ENCODE data around the gene ITGA1. TPM values are rescaled to one million over a fixed set of nuclear protein-coding genes. Genes with fewer than 3 reads are reported as not detected.

ITGA1 gene
- total and polyA plus RNA-seq, 11 donors: 5.5 to 52.0 (median 23.3) TPM

DNA sequence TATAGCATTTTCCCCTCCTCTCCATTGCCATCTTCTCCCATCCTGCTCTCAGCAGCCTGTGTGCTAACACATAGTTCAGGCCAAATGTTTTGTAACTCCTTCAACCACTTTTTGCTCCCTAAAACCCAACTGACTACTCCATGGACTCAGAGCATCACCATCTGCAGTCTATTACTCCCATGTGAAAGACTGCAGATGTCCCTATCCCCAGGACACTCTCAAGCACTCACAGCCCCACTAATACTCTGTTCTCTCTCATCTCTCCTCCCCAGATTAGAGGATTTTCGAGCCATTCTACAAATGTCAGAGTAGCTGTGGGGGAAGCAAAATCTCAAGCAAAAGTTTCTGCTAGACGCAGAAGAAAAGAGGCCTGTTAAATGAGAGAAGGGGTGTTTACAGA is 99.3 kb downstream of the ITGA1 start:
- peaks cover 0 to 2% (median 0%) of the 10 kb centered on the region in 12 donors for H3K4me1 ChIP-seq
- H3K4me3 ChIP-seq: no peak overlapping the region
- no peaks in the 10 kb centered on the region for H3K27me3 ChIP-seq
- intact Hi-C loops (cut with DNase I): no loop called here
- H3K36me3 ChIP-seq: peaks cover 0 to 81% (median 8%) of the 10 kb centered on the region in 9 donors
- 73 to 87% (median 85%) methylated on average over 2 of the region's 2 CpGs for WGBS, 4 donors
- H3K27ac ChIP-seq: no peak overlapping the region
- H3K9me3 ChIP-seq: no peaks in the 10 kb centered on the region
- DNase-seq: no peak
- no peak for ATAC-seq
- no peak for TF ChIP-seq POLR2A (IDR thresholded peaks at IDR 0.05)
- TF ChIP-seq, protein P1, sequence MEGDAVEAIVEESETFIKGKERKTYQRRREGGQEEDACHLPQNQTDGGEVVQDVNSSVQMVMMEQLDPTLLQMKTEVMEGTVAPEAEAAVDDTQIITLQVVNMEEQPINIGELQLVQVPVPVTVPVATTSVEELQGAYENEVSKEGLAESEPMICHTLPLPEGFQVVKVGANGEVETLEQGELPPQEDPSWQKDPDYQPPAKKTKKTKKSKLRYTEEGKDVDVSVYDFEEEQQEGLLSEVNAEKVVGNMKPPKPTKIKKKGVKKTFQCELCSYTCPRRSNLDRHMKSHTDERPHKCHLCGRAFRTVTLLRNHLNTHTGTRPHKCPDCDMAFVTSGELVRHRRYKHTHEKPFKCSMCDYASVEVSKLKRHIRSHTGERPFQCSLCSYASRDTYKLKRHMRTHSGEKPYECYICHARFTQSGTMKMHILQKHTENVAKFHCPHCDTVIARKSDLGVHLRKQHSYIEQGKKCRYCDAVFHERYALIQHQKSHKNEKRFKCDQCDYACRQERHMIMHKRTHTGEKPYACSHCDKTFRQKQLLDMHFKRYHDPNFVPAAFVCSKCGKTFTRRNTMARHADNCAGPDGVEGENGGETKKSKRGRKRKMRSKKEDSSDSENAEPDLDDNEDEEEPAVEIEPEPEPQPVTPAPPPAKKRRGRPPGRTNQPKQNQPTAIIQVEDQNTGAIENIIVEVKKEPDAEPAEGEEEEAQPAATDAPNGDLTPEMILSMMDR (IDR thresholded peaks at IDR 0.05): no peak

- ATAC-seq (no peak), DNase-seq (no peak)
- Histone ChIP-seq H3K27ac (peak overlapping the region in 1 of 12 donors; percentile 39), H3K36me3 (peaks cover 0 to 73% (median 8%) of the 10 kb centered on the region in 9 donors), H3K4me3 (no peak overlapping the region), H3K27me3 (no peaks in the 10 kb centered on the region), H3K4me1 (peaks cover 0 to 14% (median 7%) of the 10 kb centered on the region in 12 donors), H3K9me3 (no peaks in the 10 kb centered on the region)
- 84 to 92% (median 88%) methylated on average over 5 of the region's 5 CpGs for WGBS, 4 donors
- TF ChIP-seq, protein P1 (IDR thresholded peaks at IDR 0.05): no peak
- TF ChIP-seq POLR2A (IDR thresholded peaks at IDR 0.05): no peak
- intact Hi-C loops (cut with DNase I): no loop called here
Observed at GRCh38 chr5:52888363-52888762, 100.6 kb downstream of the ITGA1 start.

- no peak for DNase-seq
- peaks cover 3 to 50% (median 28%) of the 10 kb centered on the region in 12 donors for H3K4me1 ChIP-seq
- intact Hi-C loops (cut with DNase I): loop anchor here in 2 of 10 donors (5.0 to 10.0 kb wide), 2 partner anchors 50 to 98 kb away; no protein-coding TSS in a partner anchor
- WGBS, 4 donors: 78 to 85% (median 82%) methylated on average over 6 of the region's 6 CpGs
- ATAC-seq: no peak
- H3K36me3 ChIP-seq: peaks cover 0 to 46% (median 0%) of the 10 kb centered on the region in 9 donors
- H3K27ac ChIP-seq: peak overlapping the region in 3 of 12 donors; percentile 36 to 73 (median 50)
- H3K27me3 ChIP-seq: no peaks in the 10 kb centered on the region
- no peak for TF ChIP-seq POLR2A (IDR thresholded peaks at IDR 0.05)
- TF ChIP-seq, protein P1 (IDR thresholded peaks at IDR 0.05): no peak
- H3K4me3 ChIP-seq: no peak overlapping the region
- H3K9me3 ChIP-seq: no peaks in the 10 kb centered on the region
Observed at GRCh38 chr5:52892242-52892878, 104.6 kb downstream of the ITGA1 start.

DNA sequence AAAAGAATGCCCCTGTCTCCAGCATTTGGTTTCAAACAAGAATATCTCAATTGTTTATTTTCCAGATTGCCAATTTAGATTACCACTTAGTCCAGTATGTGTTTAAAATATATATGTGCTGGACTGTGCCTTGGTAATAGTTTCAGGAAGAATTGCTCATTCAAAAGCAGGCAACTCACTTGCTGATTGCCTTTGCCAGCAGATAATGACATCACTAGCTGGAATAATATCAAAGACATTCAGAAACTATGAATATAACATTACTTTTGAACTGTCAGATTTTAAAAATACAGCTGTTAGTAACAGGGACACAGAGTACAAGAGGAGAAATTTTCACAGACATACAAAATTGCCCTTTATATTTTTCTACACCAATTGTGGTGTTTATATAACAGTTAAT is 105.4 kb downstream of the ITGA1 start:
- ATAC-seq (peak; percentile 38 to 68 (median 58)), DNase-seq (no peak)
- peaks cover 3 to 51% (median 28%) of the 10 kb centered on the region in 12 donors for H3K4me1 ChIP-seq
- H3K36me3 ChIP-seq: peaks cover 0 to 46% (median 1%) of the 10 kb centered on the region in 9 donors
- peak overlapping the region in 5 of 12 donors; percentile 8 to 73 (median 50) for H3K27ac ChIP-seq
- TF ChIP-seq, protein P1 (IDR thresholded peaks at IDR 0.05): no peak
- intact Hi-C loops (cut with DNase I): loop anchor here in 2 of 10 donors (5.0 to 10.0 kb wide), 2 partner anchors 49 to 98 kb away; no protein-coding TSS in a partner anchor
- H3K4me3 ChIP-seq: no peak overlapping the region
- no peaks in the 10 kb centered on the region for H3K27me3 ChIP-seq
- H3K9me3 ChIP-seq: no peaks in the 10 kb centered on the region
